ENCODE data around the gene PRR36.
A peak's percentile ranks its signal among the peaks of the same experiment; 100 is the strongest.
"Not testable (repeated sequence)": the region's sequence is repeated elsewhere in the genome, so short reads cannot be mapped to it uniquely, and the experiment has no call there.

The PRR36 gene

GRCh38 chr19:7870571-7871436 is 3.4 kb downstream of the PRR36 start:
- peak; percentile 70 for DNase-seq

DNA sequence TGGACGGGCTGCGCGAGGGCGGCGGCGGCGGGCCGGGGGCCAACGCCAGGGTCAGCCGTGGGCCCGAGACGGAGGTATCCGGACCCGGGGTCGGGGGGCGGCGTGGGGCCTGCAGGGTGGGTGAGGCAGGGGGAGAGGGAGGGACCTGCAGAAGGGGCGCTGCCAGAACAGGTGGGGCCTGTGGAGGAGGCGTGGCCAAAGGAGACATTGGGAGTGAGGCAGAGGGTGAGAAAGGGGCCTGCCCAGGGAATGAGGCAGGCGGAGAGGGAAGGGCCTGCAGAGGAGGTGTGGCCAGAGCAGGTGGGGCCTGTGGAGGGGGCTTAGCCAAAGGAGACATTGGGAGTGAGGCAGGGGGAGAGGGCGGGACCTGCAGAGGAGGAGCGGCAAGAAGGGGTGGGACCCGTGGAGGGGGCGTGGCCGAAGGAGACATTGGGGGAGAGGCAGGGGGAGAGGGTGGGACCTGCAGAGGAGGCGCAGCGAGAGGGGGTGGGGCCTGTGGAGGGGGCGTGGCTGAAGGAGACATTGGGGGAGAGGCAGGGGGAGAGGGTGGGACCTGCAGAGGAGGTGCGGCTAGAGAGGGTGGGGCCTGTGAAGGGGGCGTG is 4.2 kb downstream of the PRR36 start:
- peak; percentile 37 for DNase-seq

DNA sequence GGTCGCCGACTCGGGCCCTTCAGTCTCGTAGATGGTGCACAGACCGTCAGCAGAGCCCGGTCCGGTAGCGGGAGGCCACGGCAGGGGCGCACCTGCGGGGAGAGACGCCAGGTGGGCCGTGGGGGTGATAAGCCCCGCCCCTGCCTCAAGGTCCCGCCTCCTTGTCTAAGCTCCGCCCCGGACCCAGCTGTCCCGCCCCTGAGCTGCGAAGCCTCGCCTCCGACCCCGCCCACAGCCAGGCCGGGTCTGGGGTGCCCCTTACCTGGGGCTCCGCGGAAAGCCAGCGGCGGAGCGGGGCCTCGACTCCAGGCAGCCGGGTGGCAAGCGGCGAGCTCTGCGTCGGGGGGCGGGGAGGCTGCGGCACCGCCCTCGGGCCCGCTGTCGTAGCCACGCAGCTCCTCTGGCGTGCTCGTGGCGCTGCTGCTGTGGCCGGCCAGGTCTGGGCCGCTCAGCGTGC is 4.7 kb downstream of the PRR36 start:
- DNase-seq = peak; percentile 75

DNA sequence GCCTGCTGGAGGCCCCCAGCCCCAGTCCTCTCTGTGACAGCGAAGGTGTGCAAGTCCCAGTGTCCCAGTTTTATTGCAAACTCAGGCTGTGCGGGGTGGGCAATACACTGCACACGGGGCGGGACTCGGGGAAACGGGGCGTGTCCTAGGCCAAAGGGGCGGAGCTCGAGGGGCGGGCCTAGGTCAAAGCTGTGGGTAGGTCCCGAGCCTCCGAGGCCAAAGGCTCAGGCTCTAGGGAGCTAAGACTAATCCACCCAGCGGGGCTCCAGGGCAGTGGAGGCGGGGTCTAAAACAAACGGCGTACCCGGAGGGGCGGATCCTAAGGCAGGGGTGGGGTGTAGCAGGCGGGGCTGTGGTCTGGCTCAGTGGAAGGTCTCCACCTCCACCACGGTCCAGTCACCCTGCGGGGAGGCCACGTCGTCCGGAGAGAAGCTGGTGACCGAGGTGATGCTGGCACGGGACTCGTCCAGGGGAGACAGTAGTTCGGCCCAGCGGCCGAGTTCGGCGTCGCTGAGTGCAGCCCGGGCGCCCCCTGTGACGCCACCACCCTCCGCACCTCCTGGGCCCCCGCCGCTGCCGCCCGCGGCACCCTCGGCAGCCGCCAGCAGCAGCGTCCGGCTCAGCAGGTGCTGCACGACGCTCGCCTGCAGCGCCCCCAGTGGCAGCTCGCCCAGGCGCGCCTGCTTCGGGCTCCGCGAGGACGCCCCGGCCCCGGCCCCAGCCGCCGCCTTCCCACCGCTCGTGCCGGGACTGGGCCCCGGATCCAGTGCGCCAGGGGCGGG is 5.3 kb downstream of the PRR36 start:
- peak; percentile 81 for DNase-seq

- no peak for DNase-seq
Observed at GRCh38 chr19:7868326-7868670, 5.9 kb downstream of the PRR36 start.

GRCh38 chr19:7867092-7867844 is 6.9 kb downstream of the PRR36 start:
- no peak for DNase-seq

- DNase-seq = no peak
Observed at GRCh38 chr19:7866399-7867091, 7.6 kb downstream of the PRR36 start.

GRCh38 chr19:7865262-7865911 is 8.8 kb downstream of the PRR36 start:
- DNase-seq = no peak

- DNase-seq = no peak
Observed at GRCh38 chr19:7864690-7865074, 9.5 kb downstream of the PRR36 start.

DNA sequence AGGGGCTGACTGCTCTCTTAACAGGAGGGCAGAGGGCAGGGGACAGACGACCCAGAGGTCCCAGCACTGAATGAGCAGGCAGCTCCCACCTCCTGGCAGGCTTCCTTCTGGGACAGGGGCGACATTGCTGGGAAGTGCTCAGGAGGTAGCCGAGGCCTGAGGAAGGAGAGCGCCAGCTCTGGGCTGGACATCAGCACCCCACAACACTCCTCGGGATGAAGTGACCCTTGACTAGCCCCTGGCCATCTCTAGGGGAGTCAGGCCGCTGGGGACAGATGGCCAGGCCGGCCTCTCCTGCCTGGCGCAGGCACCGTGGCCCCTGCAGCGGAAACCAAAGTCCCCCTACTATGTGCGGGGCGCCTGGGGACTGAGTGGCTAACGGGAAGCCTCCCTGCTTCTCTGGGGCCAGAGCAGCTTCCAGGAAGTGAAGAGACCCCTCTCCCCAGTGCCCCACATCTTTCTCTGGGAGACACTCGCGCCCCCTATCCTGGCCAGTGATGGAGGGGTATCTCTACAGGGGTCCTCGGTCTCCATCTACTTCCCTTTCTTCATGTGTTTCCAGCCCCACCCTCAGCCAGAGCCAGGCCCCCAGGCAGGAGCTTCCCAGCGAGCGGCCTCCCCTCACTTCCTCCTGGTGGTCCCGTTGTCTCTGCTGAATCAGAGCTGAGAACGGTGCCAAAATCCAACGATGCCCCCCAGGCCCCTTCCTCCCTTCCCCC is 10.1 kb downstream of the PRR36 start:
- DNase-seq = no peak

- no peak for DNase-seq
Observed at GRCh38 chr19:7863157-7863970, 10.8 kb downstream of the PRR36 start.

- peak; percentile 73 for DNase-seq
Observed at GRCh38 chr19:7862413-7862951, 11.7 kb downstream of the PRR36 start.

DNA sequence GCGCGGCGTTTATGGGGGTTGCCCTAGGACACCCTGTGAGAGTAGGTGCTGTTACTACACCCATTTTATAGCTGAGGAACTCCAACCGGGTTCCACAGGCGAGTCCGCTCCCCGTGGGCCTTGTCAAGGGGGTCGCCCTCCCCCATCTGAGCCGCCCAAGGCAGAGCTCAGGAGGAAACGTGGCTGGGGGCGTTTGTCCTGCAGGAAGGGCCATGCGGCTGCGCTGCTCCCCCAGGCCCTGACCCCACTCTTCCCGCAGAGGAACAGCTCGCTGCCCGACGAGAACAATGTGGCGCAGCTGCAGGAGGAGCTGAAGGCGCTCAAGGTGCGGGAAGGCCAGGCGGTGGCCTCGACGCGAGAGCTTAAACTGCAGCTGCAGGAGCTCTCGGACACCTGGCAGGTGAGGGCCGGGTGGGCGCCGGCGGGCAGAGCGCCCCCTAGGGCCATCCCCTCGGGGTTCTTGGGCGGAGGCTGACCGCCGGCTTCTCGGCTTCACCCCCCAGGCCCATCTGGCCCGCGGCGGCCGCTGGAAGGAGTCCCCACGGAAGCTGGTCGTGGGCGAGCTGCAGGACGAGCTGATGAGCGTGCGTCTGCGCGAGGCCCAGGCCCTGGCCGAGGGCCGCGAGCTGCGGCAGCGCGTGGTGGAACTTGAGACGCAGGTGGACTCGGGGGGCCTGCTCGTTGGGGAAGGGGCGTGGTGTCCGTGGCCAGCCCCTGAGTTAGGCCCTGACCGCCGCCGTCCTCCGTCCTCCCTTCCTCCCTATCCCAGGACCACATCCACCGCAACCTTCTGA is 12.4 kb downstream of the PRR36 start:
- DNase-seq = no peak

GRCh38 chr19:7860714-7861618 is 13.2 kb downstream of the PRR36 start:
- DNase-seq = no peak

DNA sequence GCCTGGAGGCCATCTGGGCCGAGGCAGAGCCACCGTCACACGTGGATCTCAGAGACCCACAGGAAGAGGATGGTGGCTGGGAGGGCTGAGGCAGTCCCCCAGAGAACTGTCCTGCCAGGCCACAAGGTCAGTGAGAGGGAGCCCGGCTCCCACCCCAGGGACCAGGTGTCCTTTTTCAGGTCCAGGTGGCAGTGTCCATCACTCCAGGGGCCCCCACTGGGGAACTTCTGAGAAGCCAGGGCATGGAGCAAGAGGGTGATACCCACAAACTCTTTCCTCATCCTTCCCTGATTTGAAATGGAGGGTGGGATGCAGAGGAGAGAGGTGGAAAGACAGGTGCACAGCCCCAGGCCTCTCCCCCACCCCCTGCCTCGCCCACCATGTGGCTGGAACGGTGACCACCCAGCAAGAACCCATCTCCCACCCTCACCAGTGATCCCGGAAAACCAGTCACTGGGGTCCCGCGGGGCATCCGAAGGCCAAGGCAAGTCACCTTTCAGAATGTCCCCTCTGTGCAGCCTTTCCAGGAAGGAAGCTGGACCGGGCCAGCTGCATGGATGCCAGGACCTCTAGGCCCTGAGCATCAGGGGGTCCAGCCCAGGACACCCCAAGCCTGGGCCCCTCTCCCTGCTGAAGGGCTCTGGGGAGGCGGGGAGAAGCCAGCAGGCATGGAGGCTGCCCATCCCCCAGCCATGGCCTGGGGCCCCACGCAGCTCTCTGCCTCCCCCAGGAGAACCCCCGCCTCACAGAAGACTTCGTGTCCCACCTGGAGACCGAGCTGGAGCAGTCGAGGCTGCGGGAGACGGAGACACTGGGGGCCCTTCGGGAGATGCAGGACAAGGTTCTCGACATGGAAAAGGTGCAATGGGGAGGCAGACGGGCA is 14.1 kb downstream of the PRR36 start:
- no peak for DNase-seq

GRCh38 chr19:7859087-7859486 is 15.1 kb downstream of the PRR36 start:
- DNase-seq = not testable (repeated sequence)

All from activated CD4-positive, alpha-beta T cell treated with anti-CD3 and anti-CD28 coated beads, Interleukin-2, amount 50 U/mL, for 16 hours (primary cell).